AG04450 (cell line): ENCODE measurements around the gene GLIS1. TPM values are rescaled to one million over a fixed set of nuclear protein-coding genes. Genes with fewer than 3 reads are reported as not detected.

Experiments used
- CTCF ChIA-PET: fragments of 300-600, 350-600 bp; formaldehyde crosslinking; extraction: SDS; loops from one replicate; lab custom pipeline; 2022; ENCODE audit warnings: antibody characterized with exemption, inconsistent platforms; lab: Charles Lee
- POLR2A ChIA-PET: fragments of 350-600 bp; formaldehyde crosslinking; extraction: SDS; loops from one replicate; lab custom pipeline; 2021; ENCODE audit warnings: antibody characterized with exemption, inconsistent platforms; lab: Yijun Ruan, JAX
- DNase-seq: peaks from one replicate; pipeline ENCODE4 v3.0.0-alpha.2; 2011; ENCODE audit warnings: low read depth, low spot score
- H3K27ac ChIP-seq: one replicate; pipeline ENCODE4 v1.5.1; 2012; ENCODE audit warnings: low read depth, low read length, control low read depth
- H3K27me3 ChIP-seq: one replicate; pipeline ENCODE4 v1.6.0; 2012; ENCODE audit warnings: low read length; ENCODE audit not compliant: control insufficient read depth, insufficient read depth
- H3K4me3 ChIP-seq: 2 replicates; pipeline ENCODE4 v1.5.1; 2011; ENCODE audit warnings: mild to moderate bottlenecking, low read depth, low read length, control low read depth
- H3K9me3 ChIP-seq: 2 replicates; pipeline ENCODE4 v1.5.1; 2012; ENCODE audit warnings: low read length; ENCODE audit not compliant: control insufficient read depth, insufficient read depth
- CTCF ChIP-seq: IDR thresholded peaks from 2 replicates; pipeline ENCODE4 v1.5.1; 2011; ENCODE audit warnings: low read depth, low read length, control low read depth, inconsistent platforms
- polyA plus RNA-seq: library from polyadenylated mRNA; depleted of rRNA; stranded (reverse); fragments of >200 nt; gene quantifications from 2 replicates; pipeline ENCODE4 v1.2.3, GENCODE V29; 2011

The GLIS1 gene
- polyA plus RNA-seq, 1 experiment, result 0.77 TPM

GRCh38 chr1:53575955-53576320 is 163.0 kb downstream of the GLIS1 start:
- H3K27ac ChIP-seq, result no peak overlapping the region
- no peaks in the 10 kb centered on the region for H3K9me3 ChIP-seq
- no peak for TF ChIP-seq CTCF
- CTCF ChIA-PET, result interaction anchor here (0.6 kb wide), 1 partner anchor 185 kb away, joined by 3 read pairs; no protein-coding TSS in a partner anchor
- POLR2A ChIA-PET, result no interaction called here
- DNase-seq, result no peak
- H3K27me3 ChIP-seq, result no peaks in the 10 kb centered on the region
- no peak overlapping the region for H3K4me3 ChIP-seq

GRCh38 chr1:53575141-53575954 is 163.6 kb downstream of the GLIS1 start:
- no peak for DNase-seq
- H3K9me3 ChIP-seq, result no peaks in the 10 kb centered on the region
- TF ChIP-seq CTCF, result no peak

GRCh38 chr1:53574621-53575020 is 164.3 kb downstream of the GLIS1 start:
- Histone ChIP-seq H3K4me3 (no peak overlapping the region), H3K27ac (no peak overlapping the region), H3K9me3 (no peaks in the 10 kb centered on the region), H3K27me3 (no peaks in the 10 kb centered on the region)
- no peak for TF ChIP-seq CTCF
- CTCF ChIA-PET, result no interaction called here
- DNase-seq, result no peak
- POLR2A ChIA-PET, result no interaction called here

More at GRCh38 chr1:53575141-53575954, 163.6 kb downstream of the GLIS1 start:
- H3K4me3 ChIP-seq, result no peak overlapping the region
- ChIA-PET CTCF (interaction anchor here (0.6 kb wide), 1 partner anchor 185 kb away, joined by 3 read pairs; no protein-coding TSS in a partner anchor), POLR2A (no interaction called here)
- H3K27me3 ChIP-seq, result no peaks in the 10 kb centered on the region
- no peak overlapping the region for H3K27ac ChIP-seq

- no peak overlapping the region for H3K4me3 ChIP-seq
- no peak for DNase-seq
- H3K27me3 ChIP-seq, result no peaks in the 10 kb centered on the region
- H3K27ac ChIP-seq, result no peak overlapping the region
- no peaks in the 10 kb centered on the region for H3K9me3 ChIP-seq
- ChIA-PET POLR2A (interaction anchor here (1.2 kb wide), 1 partner anchor 13 kb away, joined by 4 read pairs; no protein-coding TSS in a partner anchor), CTCF (no interaction called here)
- TF ChIP-seq CTCF, result no peak
These were observed 165.0 kb downstream of the GLIS1 start for GRCh38 chr1:53573931-53574330.

GRCh38 chr1:53573522-53573921 is 165.4 kb downstream of the GLIS1 start:
- H3K27ac ChIP-seq, result no peak overlapping the region
- no peak for TF ChIP-seq CTCF
- ChIA-PET POLR2A (interaction anchor here (1.2 kb wide), 1 partner anchor 13 kb away, joined by 4 read pairs; no protein-coding TSS in a partner anchor), CTCF (interaction anchor here (0.7 kb wide), 1 partner anchor 88 kb away, joined by 4 read pairs; no protein-coding TSS in a partner anchor)
- no peak for DNase-seq
- H3K4me3 ChIP-seq, result no peak overlapping the region
- H3K9me3 ChIP-seq, result no peaks in the 10 kb centered on the region
- H3K27me3 ChIP-seq, result no peaks in the 10 kb centered on the region
